HG02642 (cell line): ENCODE measurements around the gene MEPCE.

Experiments used
- ATAC-seq: cut with Tn5 transposase; IDR thresholded peaks from one replicate; pipeline ENCODE4 v1.9.1; 2021; ENCODE audit warnings: mild to moderate bottlenecking; ENCODE audit not compliant: unreplicated experiment, poor library complexity

The MEPCE gene

DNA sequence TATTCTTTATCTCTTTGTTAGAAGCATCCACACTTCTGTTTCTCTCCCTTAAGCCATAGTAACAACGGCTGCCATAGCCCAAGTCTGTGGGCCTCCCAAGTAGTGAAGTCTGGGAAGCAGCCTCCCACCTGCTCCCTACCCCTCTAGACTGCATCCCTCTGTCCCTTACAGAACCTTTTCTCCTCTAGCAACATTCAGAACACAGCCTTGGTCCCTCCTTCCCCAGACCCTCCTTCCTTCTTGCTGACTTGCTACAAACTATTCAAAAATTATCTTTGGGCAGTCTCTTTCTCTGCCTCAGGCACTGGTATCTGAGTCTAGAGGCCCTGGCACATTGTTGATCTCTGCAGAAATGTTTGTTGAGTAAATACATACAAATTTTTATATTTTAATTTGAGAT, 51.8 kb downstream of the MEPCE start:
- ATAC-seq: no peak

- ATAC-seq: no peak
Observed at GRCh38 chr7:100482728-100483089, 53.1 kb downstream of the MEPCE start.

- peak; percentile 60 for ATAC-seq
Observed at GRCh38 chr7:100483090-100483721, 53.6 kb downstream of the MEPCE start.
